IMR-90 (cell line): Measurements from ENCODE around the gene PDGFA. TPM values are rescaled to one million over a fixed set of nuclear protein-coding genes. Genes with fewer than 3 reads are reported as not detected.

ENCODE experiments used
- ATAC-seq: fragments of 200-7000 bp; cut with Tn5 transposase; 2 replicates; pipeline ENCODE4 v1.9.1; 2020; ENCODE audit warnings: low read depth, mild to moderate bottlenecking, moderate library complexity
- BruUV-seq: library from RNA; stranded (reverse); fragments of 400-500 nt; replicated peaks from 2 replicates; lab custom pipeline; 2021; lab: Mats Ljungman, UMichigan
- CTCF ChIA-PET: fragments of 300-600 bp; formaldehyde crosslinking; extraction: SDS; loops from one replicate; lab custom pipeline; 2021; ENCODE audit warnings: antibody characterized with exemption; lab: Yijun Ruan, JAX
- POLR2A ChIA-PET: fragments of 300-600 bp; sonication (Branson Sonifier 250); formaldehyde crosslinking; loops from one replicate; lab custom pipeline; 2022; ENCODE audit warnings: antibody characterized with exemption; ENCODE audit not compliant: unreplicated experiment; lab: Charles Lee
- DNase-seq: peaks from one replicate; pipeline ENCODE4 v3.0.0; 2013
- H2AFZ ChIP-seq: replicated peaks from 2 replicates; pipeline ENCODE3; 2013; ENCODE audit warnings: low read length, mild to moderate bottlenecking; ENCODE audit not compliant: poor library complexity
- H2AK5ac ChIP-seq: 2 replicates; pipeline ENCODE4 v1.6.1; 2013; ENCODE audit warnings: low read depth, low read length, inconsistent platforms
- H2AK9ac ChIP-seq: replicated peaks from 2 replicates; pipeline ENCODE3; 2013; ENCODE audit warnings: mild to moderate bottlenecking, low read depth, low read length, moderate library complexity; ENCODE audit not compliant: poor library complexity
- H2BK120ac ChIP-seq: 2 replicates; pipeline ENCODE4 v1.6.1; 2013; ENCODE audit warnings: low read depth, low read length, inconsistent platforms
- H2BK15ac ChIP-seq: 3 replicates; pipeline ENCODE4 v1.6.1; 2013; ENCODE audit warnings: low read depth, low read length, inconsistent platforms
- H2BK20ac ChIP-seq: 2 replicates; pipeline ENCODE4 v1.6.1; 2013; ENCODE audit warnings: low read depth, mild to moderate bottlenecking, inconsistent platforms, low read length, moderate library complexity
- H2BK5ac ChIP-seq: 2 replicates; pipeline ENCODE4 v1.6.1; 2013; ENCODE audit warnings: mild to moderate bottlenecking, low read depth, low read length, inconsistent platforms; ENCODE audit not compliant: poor library complexity, severe bottlenecking
- H3K14ac ChIP-seq: replicated peaks from 2 replicates; pipeline ENCODE4 v1.6.1; 2013; ENCODE audit warnings: low read depth, low read length, inconsistent platforms
- H3K18ac ChIP-seq: 2 replicates; pipeline ENCODE4 v1.6.1; 2013; ENCODE audit warnings: low read depth, low read length, control low read depth
- H3K23ac ChIP-seq: 2 replicates; pipeline ENCODE4 v1.6.1; 2013; ENCODE audit warnings: low read depth, low read length, inconsistent platforms
- H3K27ac ChIP-seq: 2 replicates; pipeline ENCODE4 v1.5.1; 2013; ENCODE audit warnings: mild to moderate bottlenecking, control low read depth, low read length; ENCODE audit not compliant: insufficient read depth
- H3K27me3 ChIP-seq: 2 replicates; pipeline ENCODE4 v1.6.1; 2013; ENCODE audit warnings: low read length; ENCODE audit not compliant: control insufficient read depth, insufficient read depth
- H3K36me3 ChIP-seq: 2 replicates; pipeline ENCODE4 v1.6.1; 2013; ENCODE audit warnings: low read length, mixed read lengths; ENCODE audit not compliant: control insufficient read depth, insufficient read depth
- H3K4ac ChIP-seq: 2 replicates; pipeline ENCODE4 v1.6.1; 2013; ENCODE audit warnings: low read depth, low read length, inconsistent platforms
- H3K4me1 ChIP-seq: 2 replicates; pipeline ENCODE4 v1.6.1; 2013; ENCODE audit warnings: low read length, mixed read lengths; ENCODE audit not compliant: control insufficient read depth, insufficient read depth
- H3K4me2 ChIP-seq: 2 replicates; pipeline ENCODE4 v1.6.1; 2013; ENCODE audit warnings: low read depth, mild to moderate bottlenecking, control low read depth, low read length, moderate library complexity
- H3K4me3 ChIP-seq: 2 replicates; pipeline ENCODE4 v1.5.1; 2013; ENCODE audit warnings: low read depth, mild to moderate bottlenecking, control low read depth, low read length, moderate library complexity; ENCODE audit not compliant: insufficient read depth
- H3K56ac ChIP-seq: 2 replicates; pipeline ENCODE4 v1.6.1; 2013; ENCODE audit warnings: low read length, inconsistent platforms; ENCODE audit not compliant: insufficient read depth; ENCODE audit errors: extremely low read depth
- H3K79me1 ChIP-seq, 2 experiments: 2 replicates each; pipeline ENCODE4 v1.6.1; 2013; ENCODE audit warnings: low read length in 2 of 2, inconsistent platforms in 1 of 2, low read depth in 1 of 2
- H3K9ac ChIP-seq: 2 replicates; pipeline ENCODE4 v1.6.1; 2013; ENCODE audit warnings: low read depth, low read length, control low read depth
- H3K9me1 ChIP-seq: 2 replicates; pipeline ENCODE4 v1.6.1; 2013; ENCODE audit warnings: low read length, inconsistent platforms; ENCODE audit not compliant: insufficient read depth
- H3K9me3 ChIP-seq: 2 replicates; pipeline ENCODE4 v1.6.1; 2013; ENCODE audit warnings: low read length; ENCODE audit not compliant: control insufficient read depth, insufficient read depth
- H4K20me1 ChIP-seq: 2 replicates; pipeline ENCODE4 v1.6.1; 2013; ENCODE audit warnings: low read length, inconsistent platforms; ENCODE audit not compliant: insufficient read depth
- H4K5ac ChIP-seq: 2 replicates; pipeline ENCODE4 v1.6.1; 2013; ENCODE audit warnings: mild to moderate bottlenecking, low read depth, low read length, control low read depth
- H4K8ac ChIP-seq, 2 experiments: 2 replicates each; pipeline ENCODE4 v1.6.1; 2013; ENCODE audit warnings: low read depth in 2 of 2, low read length in 2 of 2, control low read depth in 1 of 2, inconsistent platforms in 1 of 2
- H4K91ac ChIP-seq: 2 replicates; pipeline ENCODE4 v1.6.1; 2013; ENCODE audit warnings: low read depth, low read length, inconsistent platforms; ENCODE audit not compliant: insufficient read depth
- CEBPB ChIP-seq: IDR thresholded peaks from 2 replicates; pipeline ENCODE4 v1.6.1; 2012; ENCODE audit warnings: low read depth, low read length, improper control_type of control experiment
- CHD1 ChIP-seq: IDR thresholded peaks from 2 replicates; pipeline ENCODE4 v1.6.1; 2012; ENCODE audit warnings: low read depth, low read length, improper control_type of control experiment
- ELK1 ChIP-seq: fragments of 150-350 bp; IDR thresholded peaks from 2 replicates; pipeline ENCODE4 v1.6.1; 2016; ENCODE audit warnings: low read depth, mild to moderate bottlenecking, low read length, moderate library complexity, borderline replicate concordance
- FOS ChIP-seq: fragments of 150-350 bp; IDR thresholded peaks from 2 replicates; pipeline ENCODE4 v1.6.1; 2016; ENCODE audit warnings: low read depth, low read length
- MAFK ChIP-seq: IDR thresholded peaks from 2 replicates; pipeline ENCODE4 v1.6.1; 2012; ENCODE audit warnings: low read depth, low read length, improper control_type of control experiment
- MXI1 ChIP-seq: IDR thresholded peaks from 2 replicates; pipeline ENCODE4 v1.6.1; 2012; ENCODE audit warnings: low read depth, mild to moderate bottlenecking, low read length, moderate library complexity, borderline replicate concordance
- NFE2L2 ChIP-seq: fragments of 150-350 bp; IDR thresholded peaks from 2 replicates; pipeline ENCODE4 v1.6.1; 2016; ENCODE audit warnings: low read depth, mild to moderate bottlenecking, low read length
- POLR2A ChIP-seq: IDR thresholded peaks from 2 replicates; pipeline ENCODE4 v1.6.1; 2012; ENCODE audit warnings: mild to moderate bottlenecking, low read depth, low read length
- RAD21 ChIP-seq: IDR thresholded peaks from 2 replicates; pipeline ENCODE4 v1.6.1; 2012; ENCODE audit warnings: low read length, improper control_type of control experiment
- WGBS, 2 experiments: methylation state at CpG; one replicate each; pipeline versions ENCODE4 v1.1.5 to v1.1.7; 2013; ENCODE audit warnings: missing lambda C conversion rate in 2 of 2; ENCODE audit not compliant: insufficient read length in 1 of 2; ENCODE audit errors: extremely low coverage in 2 of 2; 5-methylcytosine and 5-hydroxymethylcytosine counted together
- dilution Hi-C: fragments of 300-500 bp; cut with HindIII; formaldehyde crosslinking; loops from one replicate; pipeline ENCODE4 v1.14.3; 2018; ENCODE audit warnings: low sequenced_read_pairs; ENCODE audit not compliant: unreplicated experiment
- in situ Hi-C: fragments of 300-500 bp; cut with MboI; formaldehyde crosslinking; loops from 3 replicates; pipeline ENCODE4 v1.14.3; 2019; ENCODE audit warnings: low sequenced_read_pairs, inconsistent platforms, mixed read lengths
- intact Hi-C: fragments of 100-400 bp; cut with micrococcal nuclease; formaldehyde crosslinking; loops from 2 replicates; pipeline ENCODE4 v1.10.0; 2022
- polyA plus RNA-seq, 3 experiments: library from polyadenylated mRNA; depleted of rRNA; stranded (reverse); fragments of >200 nt; gene quantifications; 2 replicates each; pipeline ENCODE4 v1.2.3, GENCODE V29; 2012; ENCODE audit warnings: low replicate concordance in 1 of 3
- total RNA-seq: library from RNA; depleted of rRNA; stranded (reverse); fragments of >200 nt; gene quantifications from 2 replicates; pipeline ENCODE4 v1.2.3, GENCODE V29; 2012

The PDGFA gene
- total and polyA plus RNA-seq, 2 of the 4 experiments (the other 2 are of a cell fraction): 3.3 to 3.8 TPM

GRCh38 chr7:542131-542712 lies 22.6 kb upstream of the PDGFA start:
- H3K4me1 ChIP-seq: peaks cover 37% of the 10 kb centered on the region
- H2AFZ ChIP-seq: peak overlapping the region; percentile 91
- peak overlapping the region; percentile 66; the same call in 1 of the 2 replicates for H3K56ac ChIP-seq
- H2BK120ac ChIP-seq: peak overlapping the region; percentile 99
- 0 out of 4 replicates have a peak, but pooled peaks cover 0 to 6% of the 10 kb centered on the region in 2 experiments for H3K79me1 ChIP-seq
- peak overlapping the region; percentile 99 for H3K4ac ChIP-seq
- dilution Hi-C loops (no loop called here), in situ Hi-C loops (no loop called here), intact Hi-C loops (no loop called here)
- H2BK20ac ChIP-seq: peak overlapping the region; percentile 95
- no peak overlapping the region for H3K4me2 ChIP-seq
- H3K14ac ChIP-seq: peak overlapping the region; percentile 95
- peak overlapping the region; percentile 97; the same call in 2 of the 3 replicates for H2BK15ac ChIP-seq
- peak overlapping the region; percentile 77 for H2BK5ac ChIP-seq
- DNase-seq (no peak), ATAC-seq (no peak)
- WGBS, 2 experiments: 82% methylated on average over 12 of the region's 28 CpGs; no CpG with 5 or more reads in 1 of the 2 experiments
- 0 out of 2 replicates have a peak overlapping the region, but pooled peaks have one; percentile 5 for H3K9ac ChIP-seq
- no peaks in the 10 kb centered on the region for H3K36me3 ChIP-seq
- peak overlapping the region; percentile 9; the same call in 1 of the 2 replicates for H4K5ac ChIP-seq
- TF ChIP-seq CEBPB (no peak), FOS (no peak), POLR2A (no peak), NFE2L2 (no peak), ELK1 (no peak), MXI1 (no peak), CHD1 (no peak), RAD21 (no peak), MAFK (no peak)
- peak overlapping the region; percentile 17; the same call in 1 of the 2 replicates for H3K18ac ChIP-seq
- peak overlapping the region; percentile 81 to 82 for H4K8ac ChIP-seq
- H3K27me3 ChIP-seq: no peaks in the 10 kb centered on the region
- H4K91ac ChIP-seq: peak overlapping the region; percentile 96
- H3K27ac ChIP-seq: peak overlapping the region; percentile 24
- no peaks in the 10 kb centered on the region for H3K9me3 ChIP-seq
- CTCF ChIA-PET: no interaction called here
- BruUV-seq: no TSS peak
- peak overlapping the region; percentile 83 for H2AK9ac ChIP-seq
- no peak overlapping the region for H3K4me3 ChIP-seq
- H4K20me1 ChIP-seq: no peaks in the 10 kb centered on the region
- H3K23ac ChIP-seq: peak overlapping the region; percentile 95
- H3K9me1 ChIP-seq: peaks cover 22% of the 10 kb centered on the region
- peak overlapping the region; percentile 98 for H2AK5ac ChIP-seq
- POLR2A ChIA-PET: no interaction called here
